HUDEP-2 (cell line): ENCODE results near the gene SLC66A3.

Source experiments
- DNase-seq, 76 experiments: peaks; one replicate each; lab custom pipeline; 2025; ENCODE audit not compliant: unreplicated experiment in 76 of 76; lab: John Stamatoyannopoulos, UW

The SLC66A3 gene

GRCh38 chr2:11155381-11156035 lies at the start of gene SLC66A3:
TSS of gene SLC66A3 (plus strand) at chr2:11155467. CDS start at chr2:11155547, 80 bp downstream.
- DNase-seq, result peak in 39 of 76 experiments; percentile 38 to 96 (median 85)

- DNase-seq, result no peak
These were observed 46.3 kb upstream of the SLC66A3 start for GRCh38 chr2:11109002-11109401.

GRCh38 chr2:11112870-11113428 lies 42.3 kb upstream of the SLC66A3 start:
- DNase-seq, result no peak

DNA sequence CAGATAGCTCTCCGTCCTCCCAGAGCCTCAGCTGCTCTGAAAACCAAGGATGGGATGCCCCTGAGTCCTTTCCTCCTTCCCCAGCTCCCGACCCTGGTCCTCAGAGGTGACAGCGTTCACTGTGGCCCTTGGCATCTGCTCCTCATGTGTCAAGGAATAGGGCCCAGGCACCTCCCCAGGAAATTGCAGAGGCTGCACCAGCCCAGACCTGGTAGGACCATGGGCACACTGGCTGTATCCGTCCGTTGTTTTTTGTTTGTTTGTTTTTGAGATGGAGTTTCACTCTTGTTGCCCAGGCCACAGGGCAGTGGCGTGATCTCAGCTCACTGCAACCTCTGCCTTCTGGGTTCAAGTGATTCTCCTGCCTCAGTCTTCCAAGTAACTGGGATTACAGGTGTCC lies 37.5 kb upstream of the SLC66A3 start:
- DNase-seq, result no peak

DNA sequence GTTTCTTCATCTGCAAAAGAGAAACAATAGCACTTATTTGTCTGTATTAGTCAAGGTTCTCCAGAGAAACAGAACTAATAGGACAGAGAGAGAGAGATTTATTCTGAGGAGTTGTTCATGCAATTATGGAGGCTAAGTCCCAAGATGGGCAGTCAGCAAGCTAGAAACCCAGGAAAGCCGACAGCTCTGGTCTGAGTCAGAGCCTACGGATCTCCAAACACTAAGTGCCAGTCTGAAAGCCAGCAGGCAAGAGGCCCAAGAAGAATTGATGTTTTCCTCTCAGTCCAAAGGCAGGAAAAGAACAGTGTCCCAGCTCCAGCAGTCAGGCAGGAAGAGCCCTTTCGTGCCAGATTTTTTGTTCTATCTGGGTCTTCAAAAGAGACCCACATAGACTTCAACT lies 36.5 kb upstream of the SLC66A3 start:
- DNase-seq, result no peak

- DNase-seq, result no peak
These were observed 34.0 kb upstream of the SLC66A3 start for GRCh38 chr2:11121099-11121822.

DNA sequence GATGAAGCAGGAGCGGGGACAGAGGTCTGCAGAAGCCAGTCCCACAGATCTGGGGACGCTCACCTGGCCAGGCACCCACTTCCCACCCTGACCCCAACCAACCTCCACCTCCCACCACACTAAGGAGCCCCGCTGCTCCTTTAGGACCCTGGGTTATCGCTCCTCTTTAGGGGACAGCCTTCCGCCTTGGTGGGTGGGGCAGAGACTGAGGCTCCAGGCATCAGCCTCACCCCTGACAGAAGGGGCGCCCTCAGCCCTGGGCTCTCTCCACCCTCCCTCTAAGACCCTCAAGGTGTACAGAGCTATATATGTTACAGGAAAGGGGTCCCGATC lies 33.5 kb upstream of the SLC66A3 start:
- DNase-seq, result no peak

DNA sequence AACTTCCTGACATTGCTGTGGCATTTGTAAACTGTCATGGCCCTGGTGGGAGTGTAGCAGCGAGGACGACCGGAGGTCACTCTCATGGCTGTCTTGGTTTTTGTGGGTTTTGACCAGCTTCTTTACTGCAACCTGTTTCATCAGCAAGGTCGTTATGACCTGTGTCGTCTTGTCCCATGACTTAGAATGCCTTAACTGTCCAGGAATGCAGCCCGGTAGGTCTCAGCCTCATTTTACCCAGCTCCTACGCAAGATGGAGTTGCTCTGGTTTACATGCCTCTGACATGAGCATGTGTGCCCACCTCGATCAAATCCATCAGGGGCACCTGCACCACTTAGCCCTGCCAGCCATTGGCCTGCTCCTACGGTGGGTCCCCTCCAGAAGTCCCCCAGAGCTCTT lies 32.9 kb upstream of the SLC66A3 start:
- no peak for DNase-seq

- DNase-seq, result no peak
These were observed 32.1 kb upstream of the SLC66A3 start for GRCh38 chr2:11123001-11123809.

DNA sequence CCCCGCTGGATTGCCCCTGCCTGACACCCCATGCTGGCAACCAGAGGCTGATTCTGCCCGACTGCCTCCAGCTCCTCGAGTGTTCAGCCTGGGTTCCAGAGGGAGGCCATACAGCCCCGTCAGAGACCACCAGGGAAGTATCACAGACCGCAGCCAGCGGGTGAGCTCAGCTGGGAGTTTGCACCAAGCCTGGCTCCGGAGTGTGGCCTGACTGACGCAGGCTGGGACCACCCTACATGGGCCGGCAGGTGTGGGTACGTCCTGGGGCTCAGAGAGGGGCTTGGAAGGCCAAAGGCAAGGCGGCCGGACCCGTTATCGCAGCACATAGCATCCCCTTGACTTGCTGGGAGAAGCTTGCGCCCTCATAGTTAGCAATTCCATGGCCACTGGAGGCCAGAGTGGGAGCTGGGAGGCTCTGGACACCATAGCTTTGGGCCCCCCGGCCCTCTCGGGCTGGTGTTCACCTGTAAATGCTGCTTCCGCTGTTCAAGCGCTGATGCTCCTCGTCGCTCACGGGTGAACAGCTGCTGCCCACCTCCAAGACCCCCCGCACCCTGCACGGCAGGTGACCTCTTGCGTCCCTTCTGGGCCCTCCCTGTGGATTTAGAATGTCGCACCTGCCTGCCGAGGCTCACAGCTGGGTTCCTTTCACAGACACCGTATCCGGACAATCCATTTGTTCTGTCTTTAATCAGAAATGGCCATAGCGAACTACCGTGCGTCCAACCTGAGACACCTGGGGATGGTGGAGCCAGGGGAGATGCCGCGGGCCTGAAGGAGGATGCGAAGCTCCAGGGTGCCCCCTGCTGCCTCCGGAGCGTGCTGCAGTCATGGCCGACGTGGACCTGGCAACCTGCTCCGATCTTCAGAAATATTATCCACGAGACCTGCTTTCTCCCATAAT lies 31.2 kb upstream of the SLC66A3 start:
- DNase-seq, result peak in 40 of 76 experiments; percentile 1 to 58 (median 25)

- DNase-seq, result no peak
These were observed 30.6 kb upstream of the SLC66A3 start for GRCh38 chr2:11124760-11125068.

DNA sequence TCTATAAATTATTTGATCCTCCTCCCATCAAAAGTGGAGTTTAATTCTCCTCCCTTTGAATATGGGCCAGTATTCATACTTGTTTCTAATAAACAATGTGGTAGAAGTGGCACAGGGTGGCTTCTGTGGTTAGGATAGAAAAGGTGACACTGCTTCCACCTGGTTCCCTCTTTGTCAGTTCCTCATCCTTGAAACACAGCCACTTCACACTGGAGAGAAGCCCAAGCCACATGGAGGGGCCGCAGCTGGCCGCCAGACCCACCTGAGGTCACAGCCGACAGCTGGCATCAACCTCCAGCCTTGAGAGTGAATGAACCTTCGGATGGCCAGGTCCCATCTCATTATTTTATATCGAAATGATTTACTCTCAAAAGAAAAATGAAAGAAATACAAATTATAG lies 27.5 kb upstream of the SLC66A3 start:
- DNase-seq, result no peak

DNA sequence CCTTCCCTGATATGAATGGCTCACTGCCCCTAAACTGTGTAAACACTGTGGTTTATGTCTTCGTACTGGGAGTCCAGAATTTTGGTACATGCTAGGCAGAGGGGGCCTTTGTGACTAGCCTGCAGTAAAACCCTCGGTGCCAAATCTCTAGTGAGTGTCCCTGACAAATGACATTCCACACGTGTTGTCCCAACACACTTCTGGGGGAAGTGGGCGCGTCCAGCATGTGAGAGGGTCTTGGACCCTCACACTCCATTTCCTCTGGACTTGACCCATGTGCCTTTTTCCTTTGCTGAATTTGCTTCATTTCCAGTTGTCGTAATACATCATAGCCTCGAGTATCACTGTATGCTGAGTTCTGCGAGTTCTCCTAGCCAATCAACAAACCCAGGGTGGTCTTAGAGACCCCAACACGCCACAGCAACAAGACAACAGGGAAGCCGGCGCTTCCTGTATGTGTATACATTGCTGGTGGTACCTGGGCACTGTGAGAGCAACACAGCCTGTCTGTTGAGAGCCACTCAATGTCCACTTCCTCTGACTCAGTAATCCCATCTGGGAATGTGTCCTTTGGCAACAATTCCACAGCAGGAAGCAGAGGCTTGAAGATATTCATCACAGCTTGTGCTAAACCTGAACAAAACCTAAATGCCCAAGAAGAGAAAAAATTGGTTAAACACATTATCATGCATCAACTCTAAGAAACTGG lies 26.9 kb upstream of the SLC66A3 start:
- no peak for DNase-seq

GRCh38 chr2:11129598-11130449 lies 25.4 kb upstream of the SLC66A3 start:
- peak in 15 of 76 experiments; percentile 7 to 28 (median 15) for DNase-seq

DNA sequence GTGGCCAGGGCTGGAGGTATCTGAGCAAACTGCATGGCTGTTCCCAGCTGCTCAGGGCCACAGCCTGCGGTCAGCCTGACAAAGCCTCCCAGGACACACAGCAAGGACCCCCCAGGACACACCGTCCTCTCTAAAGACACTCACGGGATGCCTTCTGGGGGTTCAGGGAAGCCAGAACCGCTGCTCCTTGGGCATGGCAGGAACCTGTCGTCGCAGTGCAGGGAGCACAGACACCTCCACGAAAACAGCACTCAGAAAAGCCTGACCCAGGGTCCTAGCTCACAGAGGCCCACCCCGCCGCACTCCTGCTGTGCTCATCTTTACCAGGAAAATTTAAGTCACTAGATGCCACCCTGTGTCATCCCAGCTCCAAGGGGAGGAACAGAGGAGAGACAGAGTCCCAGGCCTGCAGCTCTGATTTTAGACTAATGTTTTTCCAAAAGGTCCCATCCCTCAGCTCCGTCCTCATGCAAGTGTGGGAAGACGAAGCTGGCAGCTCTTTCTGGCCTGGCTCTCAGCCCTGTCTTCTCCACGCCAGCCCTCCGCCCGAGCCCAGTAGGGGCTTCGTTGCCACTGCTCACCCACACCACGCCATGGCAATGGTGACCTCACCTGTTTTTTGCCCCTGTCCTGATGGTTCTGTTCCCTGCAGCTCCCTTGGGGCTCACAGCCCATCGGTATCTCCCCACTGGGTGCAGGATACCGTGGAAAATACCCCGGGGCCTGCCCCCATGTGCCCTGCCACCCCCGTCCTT lies 23.9 kb upstream of the SLC66A3 start:
- DNase-seq, result no peak

GRCh38 chr2:11132036-11132671 lies 23.1 kb upstream of the SLC66A3 start:
- DNase-seq, result no peak

GRCh38 chr2:11133238-11133935 lies 21.9 kb upstream of the SLC66A3 start:
- no peak for DNase-seq
